H7 (cell line): ENCODE results near the gene EPHA8. TPM values are rescaled to one million over a fixed set of nuclear protein-coding genes. Genes with fewer than 3 reads are reported as not detected.

Source experiments
- DNase-seq: peaks from one replicate; pipeline ENCODE4 v3.0.0; 2012
- H3K27me3 ChIP-seq: 2 replicates; pipeline ENCODE4 v1.6.0; 2011; ENCODE audit warnings: mild to moderate bottlenecking, low read length; ENCODE audit not compliant: control insufficient read depth, insufficient read depth
- H3K36me3 ChIP-seq: replicated peaks from 2 replicates; pipeline ENCODE4 v1.5.1; 2011; ENCODE audit warnings: low read length; ENCODE audit not compliant: control insufficient read depth, insufficient read depth
- H3K4me3 ChIP-seq: 2 replicates; pipeline ENCODE4 v1.5.1; 2011; ENCODE audit warnings: low read depth, mild to moderate bottlenecking, control low read depth, low read length, moderate library complexity; ENCODE audit not compliant: insufficient read depth
- total RNA-seq: library from RNA; depleted of rRNA; stranded (reverse); fragments of >200 nt; shearing (Covaris generic); gene quantifications from 2 replicates; pipeline ENCODE4 v1.2.3, GENCODE V29; 2014

The EPHA8 gene
- total RNA-seq, 1 experiment from 2014 or later: 4.8 TPM

DNA sequence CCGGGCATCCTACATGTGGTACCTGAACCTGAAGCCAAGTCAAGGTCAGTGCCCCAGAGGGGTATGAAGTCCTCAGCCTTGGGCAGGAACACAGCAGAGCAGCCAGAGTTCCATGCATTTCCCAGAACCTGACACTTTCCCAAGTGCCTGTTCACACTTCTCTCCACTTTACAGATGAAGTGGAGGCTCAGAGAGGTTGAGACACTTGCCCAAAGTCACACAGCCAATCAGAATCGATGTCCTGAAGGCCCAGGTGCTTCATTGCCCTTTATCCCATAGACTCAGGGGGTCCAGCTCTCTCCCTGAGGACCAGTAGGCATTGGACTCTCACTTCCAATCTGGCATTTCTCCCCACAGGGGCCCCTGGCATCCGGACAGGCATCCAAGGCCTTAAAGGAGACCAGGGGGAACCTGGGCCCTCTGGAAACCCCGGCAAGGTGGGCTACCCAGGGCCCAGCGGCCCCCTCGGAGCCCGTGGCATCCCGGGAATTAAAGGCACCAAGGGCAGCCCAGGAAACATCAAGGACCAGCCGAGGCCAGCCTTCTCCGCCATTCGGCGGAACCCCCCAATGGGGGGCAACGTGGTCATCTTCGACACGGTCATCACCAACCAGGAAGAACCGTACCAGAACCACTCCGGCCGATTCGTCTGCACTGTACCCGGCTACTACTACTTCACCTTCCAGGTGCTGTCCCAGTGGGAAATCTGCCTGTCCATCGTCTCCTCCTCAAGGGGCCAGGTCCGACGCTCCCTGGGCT is 75.4 kb downstream of the EPHA8 start:
- no peak overlapping the region for H3K4me3 ChIP-seq
- H3K27me3 ChIP-seq: no peaks in the 10 kb centered on the region
- H3K36me3 ChIP-seq: no peaks in the 10 kb centered on the region
- DNase-seq: no peak

DNA sequence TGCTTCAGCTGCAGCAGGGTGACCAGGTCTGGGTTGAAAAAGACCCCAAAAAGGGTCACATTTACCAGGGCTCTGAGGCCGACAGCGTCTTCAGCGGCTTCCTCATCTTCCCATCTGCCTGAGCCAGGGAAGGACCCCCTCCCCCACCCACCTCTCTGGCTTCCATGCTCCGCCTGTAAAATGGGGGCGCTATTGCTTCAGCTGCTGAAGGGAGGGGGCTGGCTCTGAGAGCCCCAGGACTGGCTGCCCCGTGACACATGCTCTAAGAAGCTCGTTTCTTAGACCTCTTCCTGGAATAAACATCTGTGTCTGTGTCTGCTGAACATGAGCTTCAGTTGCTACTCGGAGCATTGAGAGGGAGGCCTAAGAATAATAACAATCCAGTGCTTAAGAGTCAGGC is 76.0 kb downstream of the EPHA8 start:
- Histone ChIP-seq H3K27me3 (no peaks in the 10 kb centered on the region), H3K36me3 (no peaks in the 10 kb centered on the region)
- peak; percentile 94 for DNase-seq

DNA sequence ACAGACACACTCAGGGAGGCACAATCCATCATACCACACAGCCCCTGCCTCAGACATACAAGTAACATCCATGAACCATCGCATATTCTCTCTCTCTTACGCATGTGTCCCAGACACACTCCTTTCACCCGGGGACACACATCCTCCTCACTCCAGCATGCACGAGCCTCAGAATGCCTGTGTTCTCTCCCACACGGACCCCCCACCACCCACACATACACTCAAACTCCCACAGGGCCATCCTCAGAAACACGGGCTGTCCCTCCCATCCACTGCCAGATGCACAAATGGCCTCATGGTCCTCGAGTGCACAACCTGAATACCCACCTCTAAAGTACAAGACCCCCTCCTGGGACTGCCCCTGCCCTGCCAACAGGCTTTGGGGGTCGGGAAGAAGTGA is 78.0 kb downstream of the EPHA8 start:
- Histone ChIP-seq H3K36me3 (no peaks in the 10 kb centered on the region), H3K4me3 (no peak overlapping the region), H3K27me3 (no peaks in the 10 kb centered on the region)
- no peak for DNase-seq

More for the DNA sequence above, 76.0 kb downstream of the EPHA8 start:
- H3K4me3 ChIP-seq: no peak overlapping the region

DNA sequence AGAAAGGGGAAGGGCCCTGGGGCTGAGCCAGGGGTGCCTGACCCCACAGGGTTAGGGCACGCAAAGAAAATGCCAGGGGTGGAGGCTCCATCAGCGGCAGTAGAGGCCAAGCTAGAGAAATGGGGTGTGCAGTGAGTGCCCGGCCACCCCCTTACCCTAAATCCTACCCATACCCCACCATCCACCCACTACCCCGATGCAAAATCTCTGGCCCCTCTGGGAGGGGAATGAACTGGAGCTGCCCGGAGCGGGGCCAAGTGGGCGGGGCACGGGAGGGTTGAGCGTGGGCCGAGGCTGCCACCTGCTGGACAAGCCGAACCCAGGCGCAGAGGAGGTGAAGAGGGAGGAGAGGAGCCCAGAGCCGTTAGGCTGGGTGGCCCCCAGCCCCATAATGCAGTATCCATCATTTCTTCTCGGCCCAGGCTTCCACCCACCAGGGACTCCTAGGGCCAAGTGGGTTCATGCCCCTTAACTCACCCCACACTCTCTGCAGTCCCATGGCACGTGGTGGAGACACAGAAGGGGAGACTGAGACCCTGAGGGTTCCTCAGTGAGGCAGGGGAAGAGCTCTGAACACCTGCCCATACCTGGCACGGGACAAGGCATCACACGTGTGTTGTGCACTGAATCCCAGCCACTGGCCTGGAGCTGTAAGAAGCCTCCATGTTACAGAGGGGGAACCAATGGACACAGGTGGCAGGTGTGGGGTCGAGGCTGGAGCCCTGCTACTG is 78.8 kb downstream of the EPHA8 start:
- DNase-seq: peak; percentile 97
- no peaks in the 10 kb centered on the region for H3K36me3 ChIP-seq
- H3K4me3 ChIP-seq: no peak overlapping the region
- no peaks in the 10 kb centered on the region for H3K27me3 ChIP-seq

DNA sequence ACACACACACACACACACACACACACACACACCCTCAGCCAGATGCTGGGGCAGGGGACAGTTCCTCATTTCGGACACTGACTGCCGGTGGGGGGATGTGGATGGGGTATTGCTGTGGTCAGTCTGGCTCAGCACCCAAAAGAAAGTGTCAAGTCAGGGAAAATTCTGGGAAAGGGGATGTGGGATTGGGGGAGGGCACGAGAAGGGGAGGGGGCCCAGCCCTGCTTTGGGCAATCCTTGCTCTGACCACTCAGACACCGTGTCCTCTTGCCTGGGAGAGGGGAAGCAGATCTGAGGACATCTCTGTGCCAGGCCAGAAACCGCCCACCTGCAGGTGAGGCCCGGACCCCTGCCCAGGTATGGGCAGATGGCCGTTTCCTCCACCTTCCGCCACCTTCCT is 80.1 kb downstream of the EPHA8 start, which contains the start of gene C1QC:
Gene C1QC, plus strand, starts transcription at position 253 of the 400 bp plus-strand sequence. CDS start 391 bp downstream, outside the sequence.
- Histone ChIP-seq H3K4me3 (no peak within 1 kb of the TSS), H3K36me3 (no peaks in the 10 kb centered on the region), H3K27me3 (no peaks in the 10 kb centered on the region)
- DNase-seq: no peak

DNA sequence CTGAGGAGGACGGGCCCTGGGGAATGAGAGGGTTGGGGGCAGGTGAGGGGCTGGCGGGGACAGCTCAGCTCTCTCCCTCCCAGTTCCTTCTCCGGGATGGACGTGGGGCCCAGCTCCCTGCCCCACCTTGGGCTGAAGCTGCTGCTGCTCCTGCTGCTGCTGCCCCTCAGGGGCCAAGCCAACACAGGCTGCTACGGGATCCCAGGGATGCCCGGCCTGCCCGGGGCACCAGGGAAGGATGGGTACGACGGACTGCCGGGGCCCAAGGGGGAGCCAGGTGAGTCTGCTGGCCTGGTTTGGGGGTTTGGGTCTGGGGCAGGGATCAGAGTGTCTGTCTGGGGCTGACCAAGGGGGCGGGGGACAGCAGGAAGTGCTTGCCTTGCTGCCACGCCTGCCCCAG is 80.6 kb downstream of the EPHA8 start:
- no peaks in the 10 kb centered on the region for H3K36me3 ChIP-seq
- no peak overlapping the region for H3K4me3 ChIP-seq
- DNase-seq: no peak
- no peaks in the 10 kb centered on the region for H3K27me3 ChIP-seq

DNA sequence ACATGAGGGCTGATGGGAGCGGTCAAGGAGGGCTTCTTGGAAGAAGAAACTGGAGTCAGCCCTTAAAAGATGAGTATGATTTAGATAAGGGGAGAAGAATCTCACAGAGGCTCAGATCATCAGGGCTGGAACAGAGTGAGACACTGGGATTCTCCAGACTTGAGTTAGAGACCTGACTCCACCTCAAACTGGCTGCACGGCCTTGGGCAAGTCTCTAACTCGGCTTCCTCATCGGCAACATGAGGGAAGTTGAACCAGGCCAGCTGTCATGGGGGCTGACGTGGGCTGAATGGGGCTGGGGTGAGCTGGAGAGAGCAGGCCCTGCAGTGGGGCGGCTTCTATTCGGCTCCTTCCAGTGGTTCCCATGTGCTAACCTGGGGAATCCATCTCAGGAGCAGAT is 82.6 kb downstream of the EPHA8 start:
- Histone ChIP-seq H3K27me3 (no peaks in the 10 kb centered on the region), H3K36me3 (no peaks in the 10 kb centered on the region), H3K4me3 (no peak overlapping the region)
- DNase-seq: no peak

DNA sequence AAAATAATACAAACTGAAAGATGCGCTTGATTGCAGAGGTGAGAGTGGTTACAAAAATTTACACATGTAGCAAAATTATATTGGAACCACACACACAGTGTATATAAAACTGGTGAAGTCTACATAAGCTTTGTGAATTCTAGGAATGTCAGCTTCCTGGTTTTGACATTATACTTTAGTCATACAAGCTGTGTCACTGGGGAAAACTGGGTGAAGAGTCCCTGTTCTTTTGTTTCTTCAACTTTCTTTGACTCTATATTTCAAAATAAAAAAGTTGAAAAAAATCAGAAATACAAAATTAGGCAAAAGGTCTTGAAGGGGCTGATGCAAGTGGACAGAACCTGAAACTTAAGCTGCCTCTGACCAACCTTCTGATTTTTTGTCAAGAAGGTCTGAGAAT is 83.1 kb downstream of the EPHA8 start:
- no peak for DNase-seq
- no peaks in the 10 kb centered on the region for H3K27me3 ChIP-seq
- H3K4me3 ChIP-seq: no peak overlapping the region
- H3K36me3 ChIP-seq: no peaks in the 10 kb centered on the region

DNA sequence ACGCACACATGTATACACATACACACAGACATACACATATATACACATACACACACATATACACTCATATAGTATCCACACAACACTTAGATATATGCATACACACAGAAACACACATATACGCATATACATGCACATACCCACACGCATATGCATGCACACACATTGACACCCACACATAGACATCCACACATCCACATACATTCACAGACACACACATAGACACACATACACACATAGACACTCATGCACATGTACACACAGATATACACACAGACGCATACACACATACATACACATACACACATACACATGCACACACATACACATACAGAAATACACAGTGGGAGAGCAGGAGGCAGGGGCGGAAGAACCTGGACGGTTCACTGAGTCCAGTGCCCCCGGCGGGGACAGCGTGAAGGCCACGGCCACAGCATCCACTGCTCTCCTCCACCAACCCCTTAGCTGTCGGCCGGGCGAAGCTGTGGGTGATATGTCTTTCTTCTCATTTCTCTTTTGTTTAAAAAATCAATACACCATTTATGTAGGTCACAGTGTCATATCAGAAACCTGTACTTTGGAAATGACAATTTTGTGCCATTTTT is 86.9 kb downstream of the EPHA8 start:
- DNase-seq: no peak

DNA sequence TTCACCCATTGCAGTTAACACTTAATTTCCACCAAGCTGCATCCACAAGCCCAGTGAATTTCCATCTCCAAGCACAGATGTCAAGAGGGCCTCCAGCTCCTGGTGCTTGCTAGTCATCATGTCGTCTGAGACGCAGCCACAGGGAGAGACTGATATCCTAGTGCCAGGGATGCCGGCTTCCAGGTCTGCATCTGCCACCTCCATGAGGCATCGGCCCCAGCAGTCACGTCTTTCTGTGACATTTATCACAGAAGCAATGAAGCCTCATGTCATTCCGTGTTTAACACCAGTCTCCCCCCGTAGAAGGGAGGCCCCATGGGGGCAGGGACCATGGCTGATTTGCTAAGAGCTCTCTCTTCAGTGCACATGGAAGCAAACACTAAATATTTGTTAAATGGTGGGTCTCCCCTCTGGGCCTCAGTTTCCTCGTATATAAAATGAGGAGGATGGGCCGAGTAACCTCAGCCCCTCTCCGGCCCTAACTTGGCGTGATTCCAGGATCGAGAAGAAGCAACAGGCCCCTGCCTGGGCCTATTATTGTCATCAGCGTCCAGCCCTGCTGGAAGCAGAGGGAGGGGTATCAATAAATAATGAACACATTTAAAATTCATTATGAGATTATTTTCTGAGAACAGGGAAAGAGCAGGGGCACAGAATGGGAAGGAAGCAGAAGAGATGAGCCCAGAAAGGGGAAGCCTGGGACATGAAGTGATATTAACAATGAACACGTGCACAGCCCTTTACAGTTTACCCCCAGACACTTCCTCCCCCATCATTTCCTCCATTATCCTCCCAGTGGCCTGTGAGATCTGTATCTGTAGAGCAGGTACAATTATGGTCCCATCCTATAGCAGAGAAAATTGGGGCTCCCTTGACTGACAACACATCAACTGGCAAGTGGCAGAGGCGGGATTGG is 88.9 kb downstream of the EPHA8 start:
- DNase-seq: no peak
- Histone ChIP-seq H3K4me3 (no peak overlapping the region), H3K36me3 (no peaks in the 10 kb centered on the region), H3K27me3 (no peaks in the 10 kb centered on the region)

More for the DNA sequence above, 86.9 kb downstream of the EPHA8 start:
- no peak overlapping the region for H3K4me3 ChIP-seq
- H3K36me3 ChIP-seq: no peaks in the 10 kb centered on the region
- no peaks in the 10 kb centered on the region for H3K27me3 ChIP-seq

DNA sequence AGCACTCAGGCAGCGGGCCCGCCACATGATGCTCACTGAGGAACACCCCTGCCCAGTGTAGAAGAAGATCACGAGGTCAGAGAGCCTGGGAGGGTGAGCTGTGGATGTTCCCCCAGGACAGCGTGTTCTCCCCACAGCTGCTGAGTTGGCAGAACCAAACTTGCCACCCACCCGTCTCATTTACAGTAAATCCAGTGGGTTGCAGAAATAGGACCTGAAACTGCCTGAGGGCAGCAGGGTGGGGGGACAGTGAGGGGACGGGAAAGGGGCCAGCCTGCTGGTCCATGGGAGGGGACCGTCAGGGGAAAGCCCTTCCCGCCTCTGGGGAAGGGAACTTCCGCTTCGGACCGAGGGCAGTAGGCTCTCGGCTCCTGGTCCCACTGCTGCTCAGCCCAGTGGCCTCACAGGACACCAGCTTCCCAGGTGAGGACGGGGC is 89.6 kb downstream of the EPHA8 start, which contains the start of gene C1QB:
Gene C1QB, plus strand, starts transcription at position 356 of the 436 bp plus-strand sequence. CDS start 6,227 bp downstream, outside the sequence.
- H3K4me3 ChIP-seq: no peak within 1 kb of the TSS
- H3K27me3 ChIP-seq: no peaks in the 10 kb centered on the region
- DNase-seq: no peak
- H3K36me3 ChIP-seq: no peaks in the 10 kb centered on the region
